ENCODE results near the gene NFIB.

NFIB gene

DNA sequence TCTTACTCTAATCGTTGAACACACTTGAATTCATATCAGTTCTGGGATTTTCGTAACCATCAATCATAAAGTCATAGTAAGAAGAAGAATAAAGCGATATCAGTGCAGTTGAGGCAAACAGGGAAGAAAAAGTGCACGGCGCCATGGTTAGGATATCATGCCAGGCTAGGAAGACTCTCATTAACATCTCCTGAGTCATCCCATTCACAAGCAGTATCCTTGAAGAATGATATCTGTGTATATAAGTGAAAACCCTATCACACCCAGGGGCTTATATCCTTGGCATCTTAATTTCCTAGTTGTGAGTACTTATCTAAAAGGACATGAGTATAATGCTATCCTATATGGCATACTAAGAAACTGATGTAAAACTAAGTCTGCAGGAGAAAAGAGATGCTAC lies 38.6 kb downstream of the NFIB start:
- DNase-seq (ENCODE audit: low read depth in 3 of 3), result no peak

DNA sequence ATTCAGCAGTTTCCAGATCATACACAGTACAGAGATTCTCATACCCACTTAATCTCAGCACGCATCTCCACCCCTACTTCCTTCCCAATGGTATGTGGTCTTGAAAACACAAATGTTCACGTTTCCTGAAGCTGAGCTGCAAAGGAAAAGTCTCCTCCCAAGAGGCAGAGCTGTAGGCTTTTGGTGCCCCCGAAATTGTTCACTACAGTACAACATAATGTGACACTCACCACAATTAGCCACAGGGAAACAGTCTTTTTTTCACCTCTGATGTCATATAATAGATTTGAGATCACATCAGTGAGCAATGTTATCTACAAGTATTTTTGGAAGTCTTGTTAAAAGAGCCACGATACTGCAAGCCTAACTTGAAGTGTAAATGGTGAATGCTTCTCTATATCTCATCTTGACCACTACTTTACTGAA lies 40.2 kb downstream of the NFIB start:
- no peak for DNase-seq (ENCODE audit: low read depth in 3 of 3)

DNA sequence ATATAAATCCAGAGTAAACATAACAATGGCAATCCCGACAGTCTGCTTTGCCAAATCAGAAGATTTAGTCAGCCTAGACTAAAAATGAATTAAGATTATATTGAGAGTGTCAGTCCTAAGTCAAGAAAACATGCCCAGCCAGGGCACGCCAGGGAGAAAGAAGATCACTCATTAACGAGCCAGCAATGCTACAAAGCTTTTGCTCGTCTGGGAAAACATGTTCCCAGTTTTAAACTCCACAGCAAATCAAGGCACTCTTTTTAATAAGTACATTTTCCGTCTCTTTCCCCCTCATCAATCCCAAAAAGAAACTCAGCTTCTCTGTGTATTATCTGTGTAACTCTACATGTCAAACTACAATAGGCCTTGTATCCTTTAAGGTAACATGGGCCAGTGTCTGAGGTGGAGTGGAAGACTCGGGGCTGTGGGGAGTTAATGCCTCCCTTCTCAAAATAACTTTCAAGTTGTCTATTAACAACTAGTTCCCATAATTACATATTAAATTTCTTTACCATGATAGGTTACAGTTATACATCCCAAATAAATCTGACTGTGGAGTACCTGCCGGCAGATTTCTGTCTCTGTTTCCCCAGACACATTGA lies 40.9 kb downstream of the NFIB start:
- DNase-seq (ENCODE audit: low read depth in 3 of 3), result no peak

DNA sequence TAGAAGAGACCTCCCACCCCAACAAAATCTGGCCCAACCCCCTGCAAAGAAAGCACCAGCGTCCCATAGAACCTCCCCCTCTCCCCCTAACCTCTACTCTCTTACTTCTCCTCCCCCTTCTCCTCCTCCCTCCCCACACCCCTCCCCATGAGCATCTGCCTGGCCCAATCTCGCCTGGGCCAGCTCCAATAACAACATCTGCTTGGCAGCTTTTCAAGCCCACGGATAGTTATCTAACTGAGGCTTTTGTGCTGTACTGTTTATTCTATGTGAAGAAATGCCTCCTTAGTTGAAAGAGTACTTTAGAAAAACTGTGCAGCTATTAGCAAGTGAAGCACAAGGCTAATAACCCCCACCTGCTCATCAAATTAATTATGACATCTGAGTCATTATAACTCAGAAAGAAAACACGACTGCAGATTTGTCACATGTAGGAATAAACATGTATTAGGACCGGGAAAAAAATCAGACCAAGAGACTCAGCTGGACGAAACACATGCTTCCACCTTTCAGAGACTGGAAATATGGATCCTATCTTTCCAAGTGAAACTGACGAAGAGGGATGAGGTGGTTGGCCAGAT lies 42.8 kb downstream of the NFIB start:
- DNase-seq (ENCODE audit: low read depth in 3 of 3), result no peak

DNA sequence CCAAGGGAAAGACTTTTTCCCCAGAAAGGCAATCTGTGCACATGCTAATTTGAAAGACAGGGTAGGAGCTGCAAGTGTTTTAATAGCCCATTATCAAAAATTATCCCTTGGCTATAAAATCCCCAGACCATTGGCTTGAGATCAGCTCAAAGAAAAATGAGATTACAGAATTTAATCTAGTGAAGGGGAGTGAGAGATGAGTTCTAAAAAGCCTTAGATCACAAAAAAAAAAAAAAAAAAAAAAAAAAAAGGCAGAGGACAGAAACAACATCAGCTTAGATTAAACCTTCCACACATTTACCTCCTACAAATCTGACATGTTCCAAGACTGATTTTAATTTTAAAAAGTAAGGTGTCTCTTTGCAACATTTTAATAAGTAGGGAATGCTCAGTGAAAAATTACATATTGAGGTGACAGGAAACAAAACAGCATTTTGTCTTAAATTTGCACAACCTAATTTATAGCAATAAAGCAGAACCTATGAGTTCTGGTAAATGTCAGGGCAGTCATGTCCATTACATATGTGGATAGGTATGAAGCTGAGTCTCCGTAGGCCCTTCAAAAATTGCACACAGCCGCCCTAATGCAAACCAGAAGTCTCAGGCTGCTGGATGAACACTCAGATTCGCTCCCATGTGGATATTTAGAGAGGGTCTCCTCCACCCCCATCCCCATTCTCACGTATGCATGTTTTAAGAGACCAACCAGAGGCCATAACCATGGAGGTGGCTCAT lies 43.4 kb downstream of the NFIB start:
- DNase-seq (ENCODE audit: low read depth in 3 of 3), result no peak

DNA sequence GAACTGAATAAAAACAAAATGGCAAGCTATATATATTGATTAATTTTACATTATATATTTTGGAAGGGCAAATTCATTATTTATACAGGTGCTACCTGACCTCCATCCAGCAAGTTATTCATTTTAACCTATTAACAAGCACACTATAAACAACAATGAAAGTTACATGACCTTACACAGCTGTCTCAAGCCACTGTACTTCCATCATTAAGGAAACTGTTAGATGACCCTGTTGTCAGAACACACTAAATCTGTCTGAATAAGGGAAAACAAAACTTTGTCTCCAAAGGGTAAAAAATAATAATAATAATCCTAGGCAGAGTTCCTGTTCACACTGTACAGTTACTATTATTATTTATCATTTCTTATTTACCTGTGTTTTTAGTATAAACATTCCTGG lies 44.0 kb downstream of the NFIB start:
- DNase-seq (ENCODE audit: low read depth in 3 of 3), result no peak

DNA sequence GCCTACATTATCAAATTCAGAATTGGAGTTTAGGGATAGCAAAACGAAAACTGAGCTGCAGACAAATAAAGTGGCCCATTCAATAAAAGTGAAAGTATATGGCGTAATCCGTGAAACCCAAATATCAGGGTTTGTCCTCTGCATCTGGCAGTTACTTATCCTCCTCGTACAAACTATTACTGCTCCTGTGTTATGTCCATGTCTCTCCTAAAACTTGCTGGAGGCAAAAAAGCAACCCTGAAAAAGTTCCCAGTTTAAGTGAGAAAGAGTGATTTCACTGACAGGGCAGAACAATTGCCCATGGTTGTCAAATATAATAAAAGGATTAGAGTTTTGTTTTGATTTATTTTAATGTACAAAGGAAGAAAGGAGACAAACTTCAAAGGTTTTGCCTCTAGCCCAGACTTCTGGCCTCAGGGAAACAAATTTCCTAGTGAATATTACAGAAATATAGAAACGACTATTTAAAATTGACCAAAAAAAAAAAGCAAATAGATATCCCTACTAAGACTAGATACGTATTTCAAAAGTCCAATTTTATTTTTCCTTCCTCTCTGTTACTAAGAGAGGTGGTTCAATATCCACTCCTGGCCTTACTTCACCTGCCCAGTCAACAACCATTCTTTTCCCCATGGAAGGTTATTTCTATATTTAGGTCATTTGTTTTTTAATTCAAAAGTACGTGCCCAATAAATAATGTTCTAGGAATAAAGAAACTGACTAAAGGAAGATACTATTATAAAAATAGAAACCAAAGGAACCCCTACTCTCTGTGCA lies 50.0 kb downstream of the NFIB start:
- no peak for DNase-seq (ENCODE audit: low read depth in 3 of 3)

DNA sequence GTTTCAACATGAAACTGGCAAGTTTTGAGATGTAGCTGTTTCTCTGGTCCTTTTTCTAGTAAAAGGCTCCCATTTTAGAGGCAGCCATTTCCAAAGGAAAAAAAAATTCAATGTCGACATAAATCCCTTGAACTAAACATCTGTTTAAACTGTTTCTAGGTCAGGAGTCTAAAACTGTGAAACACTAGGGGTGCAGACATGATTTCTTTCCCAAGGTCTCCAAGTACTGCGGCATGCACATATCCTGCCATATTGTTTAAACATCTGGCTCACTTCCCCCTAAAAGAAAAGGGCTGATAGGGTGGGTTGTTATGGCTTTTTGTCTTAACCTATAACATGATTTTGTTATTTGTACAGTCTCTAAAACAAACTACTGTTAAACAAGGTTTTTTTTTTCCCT lies 51.1 kb downstream of the NFIB start:
- DNase-seq (ENCODE audit: low read depth in 3 of 3), result no peak

DNA sequence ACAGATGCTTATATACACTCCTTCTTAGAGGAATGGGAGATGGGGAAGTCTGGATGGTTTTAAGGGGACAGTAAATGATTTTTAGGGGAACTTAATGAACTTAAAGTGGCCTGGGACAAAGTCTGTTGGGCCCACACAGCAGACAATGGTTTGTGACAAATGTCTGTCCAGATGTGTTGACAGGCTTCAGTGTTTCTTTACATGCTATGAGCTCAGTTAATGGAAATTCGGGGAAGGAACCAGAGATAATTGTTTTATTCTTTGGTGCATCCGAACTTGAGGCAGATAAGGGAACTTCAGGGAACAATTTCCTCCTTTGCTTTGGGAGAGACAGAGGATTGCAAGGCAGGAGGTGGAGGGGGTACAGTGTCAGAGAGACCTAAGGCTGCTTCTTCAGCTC lies 52.3 kb downstream of the NFIB start:
- DNase-seq (ENCODE audit: low read depth in 3 of 3), result no peak

- DNase-seq (ENCODE audit: low read depth in 3 of 3), result no peak
Measured at GRCh38 chr9:14260101-14260500, 53.8 kb downstream of the NFIB start.

DNA sequence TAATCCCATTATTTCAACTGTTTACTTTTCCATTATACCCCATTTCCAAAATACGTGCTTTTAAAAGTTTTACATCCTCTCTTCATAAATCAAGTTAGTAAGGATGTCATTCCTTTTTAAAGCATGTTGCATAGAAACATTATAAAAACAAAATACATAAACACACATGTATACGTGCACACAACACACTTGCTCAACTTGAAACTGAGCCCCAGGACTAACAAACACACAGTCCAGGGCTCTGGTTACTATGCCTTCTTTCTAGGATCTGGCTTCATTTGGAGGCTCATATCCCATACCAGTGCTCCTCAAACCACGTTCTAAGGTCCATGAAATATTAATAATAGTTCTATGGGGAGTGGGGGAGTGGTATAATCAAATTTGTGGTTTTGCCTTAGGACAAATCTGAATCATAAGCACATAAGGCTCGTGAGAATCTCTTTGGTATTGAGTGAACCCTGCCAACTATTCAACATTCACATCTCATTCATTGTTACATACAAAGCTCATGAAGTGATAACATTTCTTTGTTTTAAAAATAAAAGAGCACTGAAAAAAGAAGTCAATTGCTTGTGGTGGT lies 55.2 kb downstream of the NFIB start:
- DNase-seq (ENCODE audit: low read depth in 3 of 3), result no peak

DNA sequence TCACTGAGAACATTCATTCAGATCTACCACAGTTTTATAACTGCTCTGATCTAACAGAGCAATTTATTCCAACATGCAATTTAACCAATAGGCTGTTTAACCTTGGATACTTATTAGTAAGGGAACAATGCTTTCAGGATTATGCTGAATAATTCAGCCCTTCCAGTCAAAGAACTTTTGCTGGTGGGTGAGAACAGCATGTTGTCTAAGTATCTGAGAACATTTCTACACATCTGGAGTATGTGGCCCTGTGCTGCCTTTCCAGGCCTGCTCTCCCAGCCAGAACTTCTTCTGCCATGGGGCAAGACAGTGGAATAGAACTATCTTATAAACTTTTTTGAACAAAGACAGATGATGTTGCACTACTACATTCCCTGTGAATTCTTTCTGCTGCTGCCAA lies 55.8 kb downstream of the NFIB start:
- no peak for DNase-seq (ENCODE audit: low read depth in 3 of 3)

GRCh38 chr9:14256588-14256987 lies 57.4 kb downstream of the NFIB start:
- DNase-seq (ENCODE audit: low read depth in 3 of 3), result no peak

GRCh38 chr9:14251154-14252071 lies 62.5 kb downstream of the NFIB start:
- no peak for DNase-seq (ENCODE audit: low read depth in 3 of 3)

GRCh38 chr9:14250794-14251153 lies 63.2 kb downstream of the NFIB start:
- no peak for DNase-seq (ENCODE audit: low read depth in 3 of 3)

DNA sequence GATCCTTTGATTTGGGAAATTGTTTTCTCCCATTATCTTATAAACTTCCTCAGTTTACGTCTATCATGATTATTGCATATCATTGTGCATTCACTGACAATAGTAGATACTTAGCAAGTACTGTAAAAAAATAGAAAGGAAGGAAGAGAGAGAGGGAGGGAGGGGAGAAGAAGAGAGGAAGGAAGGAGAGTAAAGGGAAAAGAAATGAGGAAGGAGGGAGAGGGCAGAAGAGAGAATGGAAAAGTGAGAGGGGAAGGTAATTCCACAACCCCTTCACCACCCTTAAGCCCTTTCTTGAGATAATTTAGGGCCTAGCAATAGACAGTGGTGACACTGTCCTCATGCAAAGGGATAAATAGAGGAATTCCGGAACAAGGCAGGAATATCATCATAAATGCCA lies 64.4 kb downstream of the NFIB start:
- DNase-seq (ENCODE audit: low read depth in 3 of 3), result no peak

GRCh38 chr9:14248149-14248548 lies 65.8 kb downstream of the NFIB start:
- no peak for DNase-seq (ENCODE audit: low read depth in 3 of 3)

- no peak for DNase-seq (ENCODE audit: low read depth in 3 of 3)
Measured at GRCh38 chr9:14247577-14247976, 66.4 kb downstream of the NFIB start.

- no peak for DNase-seq (ENCODE audit: low read depth in 3 of 3)
Measured at GRCh38 chr9:14246951-14247350, 67.0 kb downstream of the NFIB start.

DNA sequence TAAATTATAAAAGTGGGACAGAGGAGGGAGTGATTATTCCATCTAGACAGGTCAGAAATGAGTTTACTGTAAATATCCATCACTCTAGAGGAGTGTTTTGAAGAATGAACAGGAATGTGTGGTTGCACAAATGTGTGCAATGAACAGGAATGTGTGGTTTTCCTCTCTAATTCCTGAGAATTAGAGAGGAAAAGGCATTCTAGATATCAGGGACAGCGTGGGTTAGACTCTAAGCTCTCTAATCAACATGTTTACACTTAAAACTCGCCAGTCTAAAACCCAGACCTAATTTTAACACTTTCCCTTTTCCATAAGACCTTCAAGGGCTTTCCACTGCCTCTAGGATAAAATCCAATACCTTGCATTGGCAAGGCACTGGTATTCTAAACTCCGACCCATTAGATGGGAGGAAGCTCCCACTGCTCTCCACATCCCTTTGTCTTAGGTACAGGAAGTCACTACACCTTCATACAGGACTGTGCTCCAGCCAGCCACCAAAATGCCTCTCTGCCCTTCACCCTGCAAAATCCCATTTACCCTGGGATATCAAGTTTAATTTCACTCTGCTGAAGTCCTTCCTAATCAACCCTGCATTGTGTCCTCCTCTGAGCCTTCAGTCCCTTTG lies 67.9 kb downstream of the NFIB start:
- DNase-seq (ENCODE audit: low read depth in 3 of 3), result no peak

- DNase-seq (ENCODE audit: low read depth in 3 of 3), result no peak
Measured at GRCh38 chr9:14243514-14244042, 70.4 kb downstream of the NFIB start.
